GM19193 (cell line): ENCODE measurements around the gene VEZT.

Experiments used
- POLR2A ChIP-seq: IDR thresholded peaks from 4 replicates; pipeline ENCODE4 v1.6.1; 2011; ENCODE audit not compliant: insufficient read depth, insufficient read length; ENCODE audit errors: extremely low read depth

VEZT gene

GRCh38 chr12:95266254-95266653 is 48.6 kb downstream of the VEZT start:
- TF ChIP-seq POLR2A, result no peak

- no peak for TF ChIP-seq POLR2A
These were observed 52.3 kb downstream of the VEZT start for GRCh38 chr12:95269892-95270291.

GRCh38 chr12:95271465-95271864 is 53.9 kb downstream of the VEZT start:
- TF ChIP-seq POLR2A, result no peak

GRCh38 chr12:95277139-95277538 is 59.5 kb downstream of the VEZT start:
- no peak for TF ChIP-seq POLR2A

GRCh38 chr12:95279856-95280255 is 62.2 kb downstream of the VEZT start:
- TF ChIP-seq POLR2A, result no peak

GRCh38 chr12:95282266-95282665 is 64.7 kb downstream of the VEZT start:
- TF ChIP-seq POLR2A, result no peak

GRCh38 chr12:95283371-95283770 is 65.8 kb downstream of the VEZT start:
- no peak for TF ChIP-seq POLR2A

GRCh38 chr12:95286713-95287112 is 69.1 kb downstream of the VEZT start:
- TF ChIP-seq POLR2A, result no peak

- TF ChIP-seq POLR2A, result no peak
These were observed 73.9 kb downstream of the VEZT start for GRCh38 chr12:95291501-95291900.

- TF ChIP-seq POLR2A, result no peak
These were observed 81.3 kb downstream of the VEZT start for GRCh38 chr12:95298916-95299315.

GRCh38 chr12:95300286-95300685 is 82.7 kb downstream of the VEZT start:
- TF ChIP-seq POLR2A, result no peak

GRCh38 chr12:95303476-95303875 is 85.9 kb downstream of the VEZT start:
- no peak for TF ChIP-seq POLR2A

GRCh38 chr12:95304673-95305198 is 87.1 kb downstream of the VEZT start:
- TF ChIP-seq POLR2A, result no peak

GRCh38 chr12:95312656-95313055 is 95.0 kb downstream of the VEZT start:
- no peak for TF ChIP-seq POLR2A

GRCh38 chr12:95316798-95317197 is 99.2 kb downstream of the VEZT start:
- TF ChIP-seq POLR2A, result no peak

GRCh38 chr12:95318071-95318545 is 100.5 kb downstream of the VEZT start:
- no peak for TF ChIP-seq POLR2A

GRCh38 chr12:95319694-95320331 is 102.2 kb downstream of the VEZT start:
- no peak for TF ChIP-seq POLR2A

- no peak for TF ChIP-seq POLR2A
These were observed 104.1 kb downstream of the VEZT start for GRCh38 chr12:95321516-95322246.
